Measurements from ENCODE around the gene SPAG9. TPM values are rescaled to one million over a fixed set of nuclear protein-coding genes. Genes with fewer than 3 reads are reported as not detected.
A peak's percentile ranks its signal among the peaks of the same experiment; 100 is the strongest.

SPAG9 gene
- total RNA-seq, 6 donors from 2014 or later = 87.5 to 233 (median 152) TPM

DNA sequence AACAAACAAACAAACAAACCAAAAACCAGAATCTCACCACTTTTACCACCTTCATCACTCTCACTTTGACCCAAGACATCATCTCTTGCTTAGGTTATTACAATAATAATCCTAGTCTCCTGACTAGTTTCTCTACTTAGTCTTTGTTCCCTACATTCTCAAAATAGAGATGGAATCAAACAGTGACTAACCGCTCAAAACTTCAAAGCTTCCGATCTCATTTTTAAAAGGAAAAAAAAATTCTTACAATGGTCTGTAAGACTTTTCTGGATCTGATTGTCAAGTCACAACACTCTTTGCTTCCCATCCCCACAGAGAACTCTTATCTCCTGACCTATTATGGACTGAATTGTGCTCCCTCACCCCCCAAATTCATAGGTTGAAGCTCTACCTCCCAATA lies 60.9 kb downstream of the SPAG9 start:
- H3K9me3 ChIP-seq = no peaks in the 10 kb centered on the region
- peaks cover 13 to 21% (median 17%) of the 10 kb centered on the region in 4 donors for H3K4me1 ChIP-seq
- DNase-seq (no peak), ATAC-seq (ENCODE audit: low FRiP score in 2 of 2) (no peak)
- H3K36me3 ChIP-seq = no peaks in the 10 kb centered on the region
- no peak for TF ChIP-seq POLR2AphosphoS5 (IDR thresholded peaks at IDR 0.05)
- TF ChIP-seq, protein P1, sequence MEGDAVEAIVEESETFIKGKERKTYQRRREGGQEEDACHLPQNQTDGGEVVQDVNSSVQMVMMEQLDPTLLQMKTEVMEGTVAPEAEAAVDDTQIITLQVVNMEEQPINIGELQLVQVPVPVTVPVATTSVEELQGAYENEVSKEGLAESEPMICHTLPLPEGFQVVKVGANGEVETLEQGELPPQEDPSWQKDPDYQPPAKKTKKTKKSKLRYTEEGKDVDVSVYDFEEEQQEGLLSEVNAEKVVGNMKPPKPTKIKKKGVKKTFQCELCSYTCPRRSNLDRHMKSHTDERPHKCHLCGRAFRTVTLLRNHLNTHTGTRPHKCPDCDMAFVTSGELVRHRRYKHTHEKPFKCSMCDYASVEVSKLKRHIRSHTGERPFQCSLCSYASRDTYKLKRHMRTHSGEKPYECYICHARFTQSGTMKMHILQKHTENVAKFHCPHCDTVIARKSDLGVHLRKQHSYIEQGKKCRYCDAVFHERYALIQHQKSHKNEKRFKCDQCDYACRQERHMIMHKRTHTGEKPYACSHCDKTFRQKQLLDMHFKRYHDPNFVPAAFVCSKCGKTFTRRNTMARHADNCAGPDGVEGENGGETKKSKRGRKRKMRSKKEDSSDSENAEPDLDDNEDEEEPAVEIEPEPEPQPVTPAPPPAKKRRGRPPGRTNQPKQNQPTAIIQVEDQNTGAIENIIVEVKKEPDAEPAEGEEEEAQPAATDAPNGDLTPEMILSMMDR (IDR thresholded peaks at IDR 0.05) = no peak
- no peak for TF ChIP-seq EP300 (IDR thresholded peaks at IDR 0.05)
- no peak for TF ChIP-seq POLR2A (IDR thresholded peaks at IDR 0.05)
- WGBS, 2 donors = 89 to 91% methylated on average over 2 of the region's 2 CpGs
- no peak overlapping the region for H3K27ac ChIP-seq
- no peak overlapping the region for H3K4me3 ChIP-seq
- no peaks in the 10 kb centered on the region for H3K27me3 ChIP-seq

DNA sequence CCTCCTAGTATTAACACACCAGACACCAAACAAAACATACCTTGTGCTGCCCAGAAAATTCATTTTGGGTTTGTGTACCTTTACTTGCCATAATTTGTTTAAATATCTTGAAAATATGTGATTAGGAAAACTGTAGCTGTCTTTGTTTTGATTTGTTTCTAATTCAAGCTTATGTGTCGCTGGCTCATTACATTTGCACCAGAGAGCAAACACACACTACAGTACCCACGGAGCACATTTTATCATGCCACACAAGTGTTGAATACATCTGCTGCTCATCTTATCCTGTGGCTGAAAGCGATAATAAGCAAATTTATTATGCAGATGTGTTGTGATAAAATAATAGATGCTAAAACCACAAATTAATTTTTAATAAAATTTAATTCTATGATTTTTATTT lies 63.1 kb downstream of the SPAG9 start:
- no peak overlapping the region for H3K4me3 ChIP-seq
- H3K27ac ChIP-seq = peak overlapping the region in 3 of 4 donors; percentile 8 to 64 (median 44)
- WGBS, 2 donors = 77 to 78% methylated on average over 3 of the region's 3 CpGs
- H3K4me1 ChIP-seq = peaks cover 13 to 18% (median 16%) of the 10 kb centered on the region in 4 donors
- peaks cover 0 to 2% (median 0%) of the 10 kb centered on the region in 4 donors for H3K36me3 ChIP-seq
- TF ChIP-seq POLR2A (IDR thresholded peaks at IDR 0.05) (no peak), EP300 (IDR thresholded peaks at IDR 0.05) (no peak), POLR2AphosphoS5 (IDR thresholded peaks at IDR 0.05) (no peak)
- TF ChIP-seq, protein P1 (IDR thresholded peaks at IDR 0.05) = no peak
- no peaks in the 10 kb centered on the region for H3K27me3 ChIP-seq
- ATAC-seq (ENCODE audit: low FRiP score in 2 of 2) (no peak), DNase-seq (no peak)
- H3K9me3 ChIP-seq = no peaks in the 10 kb centered on the region

DNA sequence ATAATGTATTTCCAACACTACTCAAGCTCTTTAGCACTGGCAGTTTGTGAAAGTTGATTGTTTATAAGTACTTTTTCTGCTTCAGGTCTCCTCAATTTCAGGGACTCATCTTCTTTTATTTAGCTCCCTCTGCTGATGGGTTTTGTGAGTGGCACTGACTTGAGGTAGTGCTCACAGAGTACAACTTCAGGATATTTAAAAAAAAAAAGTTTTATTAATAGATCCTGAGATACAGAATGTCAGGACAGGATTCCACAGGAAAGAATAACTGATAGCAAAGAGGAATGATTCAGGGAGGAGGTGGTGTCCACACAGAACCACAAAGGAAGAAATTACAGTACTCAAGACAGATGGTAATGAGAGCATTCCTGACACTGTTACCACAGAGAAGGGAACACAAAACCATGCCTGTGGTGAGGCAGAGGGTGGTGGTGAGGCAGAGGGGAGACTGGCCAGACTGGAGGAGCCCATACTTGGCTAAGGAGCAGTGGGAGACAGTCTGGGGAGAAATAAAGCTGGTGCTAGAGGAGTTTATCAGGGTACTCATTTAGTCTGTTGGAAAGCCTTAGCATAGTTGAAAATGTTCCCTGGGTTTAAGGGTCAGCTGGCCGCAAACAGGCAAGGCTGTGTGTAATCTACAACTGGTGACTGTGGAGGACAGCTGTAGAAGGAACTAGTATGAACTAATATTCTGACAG lies 63.7 kb downstream of the SPAG9 start:
- H3K36me3 ChIP-seq = peaks cover 0 to 6% (median 0%) of the 10 kb centered on the region in 4 donors
- 53 to 75% methylated on average over 1 of the region's 1 CpG for WGBS, 2 donors
- peaks cover 13 to 18% (median 16%) of the 10 kb centered on the region in 4 donors for H3K4me1 ChIP-seq
- H3K27ac ChIP-seq = peak overlapping the region; percentile 8 to 64 (median 36)
- ATAC-seq (ENCODE audit: low FRiP score in 2 of 2) (peak; percentile 55 to 88), DNase-seq (no peak)
- no peaks in the 10 kb centered on the region for H3K27me3 ChIP-seq
- TF ChIP-seq POLR2AphosphoS5 (IDR thresholded peaks at IDR 0.05) = no peak
- TF ChIP-seq EP300 (IDR thresholded peaks at IDR 0.05) = no peak
- TF ChIP-seq, protein P1 (IDR thresholded peaks at IDR 0.05) = peak in 5 of 6 experiments; percentile 19 to 37 (median 25)
- TF ChIP-seq POLR2A (IDR thresholded peaks at IDR 0.05) = no peak
- H3K4me3 ChIP-seq = no peak overlapping the region
- no peaks in the 10 kb centered on the region for H3K9me3 ChIP-seq

DNA sequence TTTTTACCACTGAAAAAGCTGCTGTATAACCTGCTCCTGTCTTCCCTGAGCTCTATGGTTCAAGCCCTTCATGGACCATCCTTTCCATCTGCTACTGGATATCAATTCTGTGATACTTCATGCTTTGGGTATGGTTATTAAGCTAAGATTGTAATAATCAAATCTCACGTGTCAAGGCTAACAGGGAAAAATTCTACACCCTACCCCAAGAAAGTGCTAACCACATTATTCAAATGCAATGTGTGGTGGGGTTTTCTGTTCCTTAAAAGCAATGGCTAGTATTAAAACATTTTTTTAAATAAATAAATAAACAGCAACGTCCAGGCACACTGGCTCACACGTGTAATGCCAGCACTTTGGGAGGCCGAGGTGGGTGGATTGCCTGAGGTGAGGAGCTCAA lies 65.9 kb downstream of the SPAG9 start:
- no peaks in the 10 kb centered on the region for H3K9me3 ChIP-seq
- DNase-seq = no peak
- peaks cover 0 to 6% (median 0%) of the 10 kb centered on the region in 4 donors for H3K36me3 ChIP-seq
- H3K4me3 ChIP-seq = no peak overlapping the region
- no peaks in the 10 kb centered on the region for H3K27me3 ChIP-seq
- H3K27ac ChIP-seq = no peak overlapping the region
- no peak for ATAC-seq (ENCODE audit: low FRiP score in 2 of 2)
- peaks cover 13 to 18% (median 16%) of the 10 kb centered on the region in 4 donors for H3K4me1 ChIP-seq
- TF ChIP-seq POLR2AphosphoS5 (IDR thresholded peaks at IDR 0.05) = no peak
- no peak for TF ChIP-seq EP300 (IDR thresholded peaks at IDR 0.05)
- TF ChIP-seq, protein P1 (IDR thresholded peaks at IDR 0.05) = no peak
- no peak for TF ChIP-seq POLR2A (IDR thresholded peaks at IDR 0.05)
- WGBS, 2 donors = 93 to 94% methylated on average over 4 of the region's 4 CpGs

All from upper lobe of left lung (tissue), 6 donors.